HCT116 (cell line): ENCODE results near the gene ARL6IP1. TPM values are rescaled to one million over a fixed set of nuclear protein-coding genes. Genes with fewer than 3 reads are reported as not detected.
"Not testable (repeated sequence)": the region's sequence is repeated elsewhere in the genome, so short reads cannot be mapped to it uniquely, and the experiment has no call there.

Source experiments
- ATAC-seq: fragments of 200-7000 bp; cut with Tn5 transposase; 2 replicates; pipeline ENCODE4 v1.9.1; 2020; ENCODE audit warnings: mild to moderate bottlenecking, moderate library complexity
- BruUV-seq: library from RNA; stranded (reverse); fragments of 400-500 nt; replicated peaks from 2 replicates; lab custom pipeline; 2021; lab: Mats Ljungman, UMichigan
- CTCF ChIA-PET: fragments of 300-600 bp; sonication (Branson Sonifier 250); formaldehyde crosslinking; loops from one replicate; lab custom pipeline; 2021; ENCODE audit warnings: antibody characterized with exemption; lab: Charles Lee
- POLR2A ChIA-PET: fragments of 300-600, 350-600 bp; sonication (Branson Sonifier 250); formaldehyde crosslinking; loops from one replicate; lab custom pipeline; 2021; ENCODE audit warnings: antibody characterized with exemption; lab: Charles Lee
- RAD21 ChIA-PET, 2 experiments: fragments of 300-600 bp; sonication (Branson Sonifier 250); formaldehyde crosslinking; loops; one replicate each; lab custom pipeline; 2023; ENCODE audit warnings: low total read pairs in 2 of 2; ENCODE audit not compliant: uncharacterized antibody in 2 of 2, unreplicated experiment in 2 of 2, low non-redundant PET in 1 of 2; lab: Charles Lee
- DNase-seq: peaks from one replicate; pipeline ENCODE4 v3.0.0-alpha.2; 2010; ENCODE audit warnings: low read depth, low spot score
- H2AFZ ChIP-seq: fragments of 200-600 bp; shearing (Covaris generic), sonication (generic); 2 replicates; pipeline ENCODE4 v1.6.1; 2017; ENCODE audit warnings: low read depth, mixed run types, mixed read lengths, antibody characterized with exemption, low read length; ENCODE audit not compliant: poor library complexity, severe bottlenecking
- H3K27ac ChIP-seq: 2 replicates; pipeline ENCODE4 v1.5.1; 2012; ENCODE audit warnings: low read depth, low read length
- H3K27me3 ChIP-seq: fragments of 200-600 bp; sonication (generic); 2 replicates; pipeline ENCODE4 v1.6.1; 2016; ENCODE audit warnings: mixed run types, low read length, mixed read lengths; ENCODE audit not compliant: insufficient read depth
- H3K36me3 ChIP-seq, 2 experiments: fragments of 200-500 bp in 1 of 2; fragments of 200-600 bp in 1 of 2; sonication (Bioruptor generic) in 1 of 2; sonication (generic) in 1 of 2; 2 replicates each; pipeline versions ENCODE4 v1.5.1 to v1.6.1; 2014 to 2016; ENCODE audit warnings: low read length in 2 of 2, inconsistent platforms in 1 of 2, mixed read lengths in 1 of 2, mixed run types in 1 of 2; ENCODE audit not compliant: insufficient read depth in 2 of 2, control insufficient read depth in 1 of 2
- H3K4me1 ChIP-seq, 2 experiments: fragments of 200-600 bp in 1 of 2; sonication (generic) in 1 of 2; 2 replicates each; pipeline versions ENCODE4 v1.5.1 to v1.6.1; 2012 to 2017; ENCODE audit warnings: low read length in 2 of 2, inconsistent platforms in 1 of 2, mild to moderate bottlenecking in 1 of 2, mixed read lengths in 1 of 2, mixed run types in 1 of 2, moderate library complexity in 1 of 2; ENCODE audit not compliant: insufficient read depth in 2 of 2, control insufficient read depth in 1 of 2
- H3K4me2 ChIP-seq: fragments of 200-600 bp; sonication (generic); 2 replicates; pipeline ENCODE4 v1.6.1; 2017; ENCODE audit warnings: mixed run types, low read length, mixed read lengths
- H3K4me3 ChIP-seq, 2 experiments: fragments of 200-600 bp in 1 of 2; sonication (generic) in 1 of 2; replicated peaks in 1 of 2; 2 replicates each; pipeline ENCODE4 v1.5.1; 2011 to 2016; ENCODE audit warnings: low read length in 2 of 2, control low read depth in 1 of 2, low read depth in 1 of 2, mild to moderate bottlenecking in 1 of 2, mixed read lengths in 1 of 2, mixed run types in 1 of 2
- H3K79me2 ChIP-seq: fragments of 200-600 bp; sonication (generic); 2 replicates; pipeline ENCODE4 v1.6.1; 2017; ENCODE audit warnings: mild to moderate bottlenecking, mixed run types, low read length, moderate library complexity, mixed read lengths; ENCODE audit not compliant: insufficient read depth
- H3K9ac ChIP-seq: fragments of 200-600 bp; sonication (generic); 2 replicates; pipeline ENCODE4 v1.6.1; 2016; ENCODE audit warnings: low read length, mixed read lengths
- H3K9me2 ChIP-seq: fragments of 200-600 bp; sonication (generic), shearing (Covaris generic); 2 replicates; pipeline ENCODE4 v1.6.1; 2017; ENCODE audit warnings: mixed run types, mild to moderate bottlenecking, moderate library complexity; ENCODE audit not compliant: insufficient read depth
- H3K9me3 ChIP-seq, 2 experiments: fragments of 200-500 bp in 1 of 2; fragments of 200-600 bp in 1 of 2; sonication (Bioruptor generic) in 1 of 2; sonication (generic) in 1 of 2; 2 replicates each; pipeline ENCODE4 v1.6.1; 2014 to 2017; ENCODE audit warnings: low read length in 2 of 2, mixed read lengths in 2 of 2, inconsistent platforms in 1 of 2, low read depth in 1 of 2, mild to moderate bottlenecking in 1 of 2, mixed run types in 1 of 2, moderate library complexity in 1 of 2; ENCODE audit not compliant: control insufficient read depth in 1 of 2, insufficient read depth in 1 of 2
- H4K20me1 ChIP-seq: fragments of 200-600 bp; sonication (generic), shearing (Covaris generic); 2 replicates; pipeline ENCODE4 v1.6.1; 2017; ENCODE audit warnings: mixed run types, mild to moderate bottlenecking, moderate library complexity; ENCODE audit not compliant: insufficient read depth
- intact Hi-C: fragments of 100-400 bp; cut with micrococcal nuclease; formaldehyde crosslinking; loops from 2 replicates; pipeline ENCODE4 v1.10.0; 2022
- total RNA-seq: library from RNA; stranded (reverse); gene quantifications from one replicate; pipeline ENCODE4 v1.2.1, GENCODE V29; 2021; ENCODE audit not compliant: unreplicated experiment

The ARL6IP1 gene
- total RNA-seq, 1 experiment from 2014 or later = 197 TPM

- CTCF ChIA-PET, H3K4me1 ChIP-seq, H3K27me3 ChIP-seq, H4K20me1 ChIP-seq, H3K36me3 ChIP-seq, H3K27ac ChIP-seq, H3K79me2 ChIP-seq, H3K9me3 ChIP-seq, H3K4me2 ChIP-seq, H3K9me2 ChIP-seq, POLR2A ChIA-PET, H2AFZ ChIP-seq, ATAC-seq, DNase-seq, intact Hi-C loops, BruUV-seq, H3K4me3 ChIP-seq, RAD21 ChIA-PET, H3K9ac ChIP-seq: not testable (repeated sequence)
These were observed 58.5 kb downstream of the ARL6IP1 start for GRCh38 chr16:18742870-18743269.

Other genes starting within 250 kb of the ARL6IP1 start
- 110 TPM for gene NOMO2, start 239.5 kb downstream of the ARL6IP1 start, total RNA-seq
- 1,686 TPM for gene RPS15A, start 11.2 kb downstream of the ARL6IP1 start, total RNA-seq
- gene SMG1, start 124.9 kb upstream of the ARL6IP1 start, total RNA-seq = 72.7 TPM
- 5.2 TPM for gene TMC7, start 182.4 kb upstream of the ARL6IP1 start, total RNA-seq